22Rv1 (cell line): ENCODE data around the gene ATAD1.
"Not testable (repeated sequence)": the region's sequence is repeated elsewhere in the genome, so short reads cannot be mapped to it uniquely, and the experiment has no call there.

Experiments used
- CTCF ChIP-seq: fragments of 450-650 bp; IDR thresholded peaks from 2 replicates; pipeline ENCODE4 v1.5.1; 2017; ENCODE audit warnings: mild to moderate bottlenecking
- ZFX ChIP-seq: fragments of 450-650 bp; IDR thresholded peaks from 2 replicates; pipeline ENCODE4 v1.6.1; 2017; ENCODE audit warnings: antibody characterized with exemption, borderline replicate concordance

- not testable (repeated sequence) for TF ChIP-seq CTCF, ZFX
Observed at GRCh38 chr10:87855247-87855646, 37.2 kb upstream of the ATAD1 start.
